LNCAP (cell line): Measurements from ENCODE around the gene CHM.

Source experiments
- TF ChIP-seq, protein P1 (sequence below): fragments of 450-650 bp; IDR thresholded peaks from 2 replicates; pipeline ENCODE4 v1.5.1; 2017; ENCODE audit warnings: mild to moderate bottlenecking

CHM gene

DNA sequence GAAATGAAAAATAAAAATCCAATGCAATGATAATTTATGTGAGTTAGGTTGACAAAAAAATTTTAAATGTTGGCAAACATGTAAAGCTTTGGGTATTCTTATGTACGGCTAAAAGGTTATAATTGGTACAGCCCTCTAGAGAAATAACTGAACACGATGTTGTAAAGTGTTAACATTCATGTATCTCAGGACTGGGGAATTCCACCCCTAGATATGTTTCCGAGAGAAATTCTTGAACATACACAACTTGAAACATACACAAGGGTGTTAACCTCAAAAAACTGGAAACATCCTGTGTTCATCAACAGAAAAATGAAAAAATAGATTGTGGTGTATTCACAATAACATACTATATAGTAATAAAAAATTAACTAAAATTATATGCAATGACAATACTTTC, 91.8 kb downstream of the CHM start:
- TF ChIP-seq, protein P1, sequence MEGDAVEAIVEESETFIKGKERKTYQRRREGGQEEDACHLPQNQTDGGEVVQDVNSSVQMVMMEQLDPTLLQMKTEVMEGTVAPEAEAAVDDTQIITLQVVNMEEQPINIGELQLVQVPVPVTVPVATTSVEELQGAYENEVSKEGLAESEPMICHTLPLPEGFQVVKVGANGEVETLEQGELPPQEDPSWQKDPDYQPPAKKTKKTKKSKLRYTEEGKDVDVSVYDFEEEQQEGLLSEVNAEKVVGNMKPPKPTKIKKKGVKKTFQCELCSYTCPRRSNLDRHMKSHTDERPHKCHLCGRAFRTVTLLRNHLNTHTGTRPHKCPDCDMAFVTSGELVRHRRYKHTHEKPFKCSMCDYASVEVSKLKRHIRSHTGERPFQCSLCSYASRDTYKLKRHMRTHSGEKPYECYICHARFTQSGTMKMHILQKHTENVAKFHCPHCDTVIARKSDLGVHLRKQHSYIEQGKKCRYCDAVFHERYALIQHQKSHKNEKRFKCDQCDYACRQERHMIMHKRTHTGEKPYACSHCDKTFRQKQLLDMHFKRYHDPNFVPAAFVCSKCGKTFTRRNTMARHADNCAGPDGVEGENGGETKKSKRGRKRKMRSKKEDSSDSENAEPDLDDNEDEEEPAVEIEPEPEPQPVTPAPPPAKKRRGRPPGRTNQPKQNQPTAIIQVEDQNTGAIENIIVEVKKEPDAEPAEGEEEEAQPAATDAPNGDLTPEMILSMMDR = no peak

DNA sequence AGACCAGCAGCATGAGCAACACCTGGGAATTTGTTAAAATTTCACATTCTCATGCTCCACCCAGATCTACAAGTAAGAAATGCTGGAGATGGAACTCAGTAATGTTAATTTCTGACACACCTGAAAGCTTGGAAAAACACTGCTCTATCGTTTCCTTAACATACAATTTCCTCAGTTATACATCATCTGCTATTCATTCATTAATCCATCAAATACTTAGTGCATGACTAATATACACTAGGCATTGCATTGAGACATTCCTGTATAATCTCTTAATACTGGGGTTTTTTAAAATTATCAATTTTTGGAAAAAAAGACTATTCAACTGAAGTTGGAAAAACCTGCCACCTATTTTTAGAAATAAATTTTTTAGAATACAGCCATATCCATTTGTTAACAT, 106.1 kb downstream of the CHM start:
- TF ChIP-seq, protein P1 = no peak

DNA sequence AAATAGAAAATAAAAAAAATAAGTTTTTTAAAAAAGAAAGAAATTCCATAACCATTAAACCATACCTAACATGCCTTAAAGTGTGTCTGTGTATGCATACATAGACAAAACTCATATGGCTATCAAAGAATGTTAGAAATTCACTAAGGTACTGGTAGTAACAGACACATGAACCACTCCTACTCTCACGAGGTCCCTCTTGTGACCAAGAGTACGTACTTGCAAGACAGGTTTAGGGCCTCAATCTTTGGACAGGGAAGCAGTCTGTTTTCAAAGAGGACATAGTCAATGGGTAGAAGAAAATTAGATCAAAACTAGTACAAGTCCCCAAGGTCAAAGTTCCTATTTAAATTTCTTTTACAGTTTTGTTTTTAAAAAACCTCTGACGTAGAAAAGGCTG, 117.3 kb downstream of the CHM start:
- TF ChIP-seq, protein P1 = no peak; the same call in 1 of the 2 replicates

DNA sequence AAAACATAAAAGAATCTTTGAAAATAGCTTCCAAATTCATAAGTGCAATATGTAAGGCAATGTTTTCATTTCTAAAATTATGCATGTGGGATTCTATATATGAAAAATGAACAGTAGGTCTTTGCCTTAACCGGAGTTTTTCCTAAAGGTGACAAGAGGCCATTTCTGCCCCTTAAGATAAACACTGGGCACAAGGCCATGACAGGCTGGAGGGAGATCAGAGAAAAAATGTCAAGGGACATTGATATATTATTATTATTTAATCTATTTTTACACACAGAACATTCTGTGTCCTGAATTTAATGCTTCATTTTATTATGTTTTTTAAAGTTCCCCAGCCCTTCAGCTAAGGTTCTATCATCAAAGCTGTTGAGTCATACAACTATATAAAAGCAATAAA, 118.8 kb downstream of the CHM start:
- TF ChIP-seq, protein P1 = no peak

DNA sequence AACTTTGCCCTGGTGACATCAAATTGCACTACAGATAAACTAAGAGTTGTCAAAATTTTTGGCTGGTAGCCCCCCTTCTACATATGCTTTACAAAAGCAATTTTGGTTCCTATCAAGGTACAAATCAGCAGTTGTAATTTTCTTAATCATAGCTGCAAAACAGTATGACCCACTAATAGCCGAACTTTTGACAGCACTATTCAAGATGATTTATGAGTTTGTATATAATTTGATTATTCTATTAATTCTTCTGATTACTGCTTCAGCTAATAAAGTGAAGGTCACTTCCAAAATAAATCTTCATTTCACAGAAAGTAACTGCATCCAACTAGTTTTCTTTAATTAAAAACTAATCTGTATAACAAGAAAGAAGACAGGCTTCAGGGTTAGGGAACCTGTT, 119.6 kb downstream of the CHM start:
- TF ChIP-seq, protein P1 = no peak

DNA sequence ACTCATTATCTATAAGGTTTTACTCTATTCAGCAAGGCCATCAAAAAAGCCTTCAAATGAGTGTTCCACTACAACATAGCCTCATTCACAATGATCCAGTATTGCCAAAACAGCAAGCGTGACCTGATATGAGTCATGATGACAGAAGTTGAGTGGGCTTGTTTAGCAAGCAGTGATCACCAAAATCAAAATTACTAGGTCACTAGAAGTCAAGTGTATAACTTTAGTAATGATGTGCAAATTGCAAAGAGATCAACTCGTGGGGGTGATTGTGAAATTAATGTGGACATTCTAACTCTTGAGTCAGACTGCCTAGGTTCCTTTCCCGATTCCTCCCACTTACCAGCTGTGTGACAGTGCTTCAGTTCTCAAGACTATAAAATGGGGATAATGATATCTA, 124.5 kb downstream of the CHM start:
- TF ChIP-seq, protein P1 = no peak

DNA sequence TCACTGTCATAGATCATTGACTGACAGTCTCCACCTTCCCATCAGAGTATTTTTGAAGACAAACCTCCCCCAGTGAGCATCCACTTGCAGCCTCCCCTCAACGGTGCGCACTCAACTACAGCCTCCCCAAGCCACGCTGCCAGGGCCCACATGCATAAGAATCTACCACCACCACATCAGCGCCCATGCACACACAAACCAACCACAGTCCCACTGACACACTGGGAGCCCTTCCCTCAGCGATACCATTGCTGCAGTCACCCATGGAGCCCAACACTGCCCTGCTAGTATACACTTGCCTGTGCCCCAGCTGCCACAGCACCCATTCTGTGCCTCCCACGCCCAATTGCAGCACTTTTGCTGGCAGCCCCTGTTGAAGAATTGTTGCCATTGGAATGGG, 132.9 kb downstream of the CHM start:
- TF ChIP-seq, protein P1 = no peak

DNA sequence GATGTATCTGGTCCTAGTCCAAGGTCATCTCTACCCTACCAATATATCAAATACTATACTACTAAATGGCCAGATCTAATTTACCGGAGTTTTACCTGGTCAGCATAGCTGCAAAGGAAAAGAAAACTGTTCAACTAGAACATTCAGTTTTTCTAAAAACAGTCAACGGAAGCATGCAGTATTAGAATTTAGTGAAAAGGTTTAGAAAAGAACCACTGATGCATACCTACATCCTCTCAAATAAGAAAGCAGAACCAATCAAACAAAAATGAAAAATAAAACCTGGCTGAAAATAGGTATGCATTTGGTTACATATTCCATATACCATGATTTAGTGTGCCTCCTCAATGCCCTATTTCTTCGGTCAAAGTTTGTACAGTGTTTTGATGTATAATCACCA, 140.0 kb downstream of the CHM start:
- TF ChIP-seq, protein P1 = no peak
